Endodermal cell (in vitro differentiated cells): Measurements from ENCODE around the gene GRB14. TPM values are rescaled to one million over a fixed set of nuclear protein-coding genes. Genes with fewer than 3 reads are reported as not detected.

Experiments used
- DNase-seq: peaks from one replicate; pipeline ENCODE4 v3.0.0-alpha.2; 2017
- H3K27ac ChIP-seq: 2 replicates; pipeline ENCODE4 v1.5.1; 2013; ENCODE audit warnings: mild to moderate bottlenecking, low read depth, low read length, moderate library complexity
- H3K27me3 ChIP-seq: 2 replicates; pipeline ENCODE4 v1.6.1; 2013; ENCODE audit warnings: mild to moderate bottlenecking, low read length, moderate library complexity; ENCODE audit not compliant: insufficient read depth, control insufficient read depth, poor library complexity, severe bottlenecking
- H3K36me3 ChIP-seq: 2 replicates; pipeline ENCODE4 v1.7.0; 2013; ENCODE audit warnings: mild to moderate bottlenecking, low read length, moderate library complexity; ENCODE audit not compliant: control insufficient read depth, insufficient read depth
- H3K4me1 ChIP-seq: one replicate; pipeline ENCODE4 v1.7.0; 2013; ENCODE audit warnings: low read length; ENCODE audit not compliant: control insufficient read depth, insufficient read depth
- H3K4me3 ChIP-seq: 2 replicates; pipeline ENCODE4 v1.5.1; 2013; ENCODE audit warnings: mild to moderate bottlenecking, low read length, moderate library complexity
- H3K9ac ChIP-seq: 2 replicates; pipeline ENCODE4 v1.6.1; 2013; ENCODE audit warnings: mild to moderate bottlenecking, low read length, moderate library complexity; ENCODE audit not compliant: poor library complexity, severe bottlenecking; ENCODE audit errors: extremely low read depth
- H3K9me3 ChIP-seq: 2 replicates; pipeline ENCODE4 v1.6.1; 2013; ENCODE audit warnings: mild to moderate bottlenecking, low read length, moderate library complexity; ENCODE audit not compliant: control insufficient read depth
- H3K27ac Mint-ChIP-seq: 2 replicates; pipeline ENCODE4 v1.8.0; 2020; ENCODE audit warnings: mixed read lengths
- H3K27me3 Mint-ChIP-seq: 2 replicates; pipeline ENCODE4 v1.8.0; 2021; ENCODE audit warnings: mild to moderate bottlenecking, mixed read lengths; ENCODE audit not compliant: insufficient read depth
- H3K36me3 Mint-ChIP-seq: 2 replicates; pipeline ENCODE4 v1.8.0; 2020; ENCODE audit warnings: low read depth, mixed read lengths
- H3K4me1 Mint-ChIP-seq: 2 replicates; pipeline ENCODE4 v1.8.0; 2020; ENCODE audit warnings: mixed read lengths
- H3K4me3 Mint-ChIP-seq: 2 replicates; pipeline ENCODE4 v1.8.0; 2020; ENCODE audit warnings: mild to moderate bottlenecking, moderate library complexity, mixed read lengths
- H3K9me3 Mint-ChIP-seq: 2 replicates; pipeline ENCODE4 v1.8.0; 2020; ENCODE audit warnings: mild to moderate bottlenecking, mixed read lengths
- CTCF ChIP-seq: fragments of 200-600 bp; sonication (generic); conservative IDR thresholded peaks from 2 replicates; pipeline ENCODE4 v1.5.0; 2021; ENCODE audit warnings: antibody characterized with exemption, mild to moderate bottlenecking
- WGBS, 2 experiments: methylation state at CpG; one replicate each; pipeline versions ENCODE4 v1.1.5 to v1.1.7; 2013; ENCODE audit warnings: missing lambda C conversion rate in 2 of 2, mixed read lengths in 1 of 2; ENCODE audit not compliant: insufficient coverage in 1 of 2, insufficient read length in 1 of 2; 5-methylcytosine and 5-hydroxymethylcytosine counted together
- total RNA-seq, 2 donors: library from RNA; stranded (reverse); fragmentation: NEBNext Ultra II Directional in 1 of 2; extraction: Animal tissue kit (Norgen Biotek cat#: 25700) in 1 of 2; gene quantifications; 2 replicates in 1 of 2; 3 replicates in 1 of 2; pipeline ENCODE4 v1.2.1, GENCODE V29; 2021

Gene GRB14
- total RNA-seq, 2 donors from 2014 or later: 16.5 to 21.4 TPM

GRCh38 chr2:164621764-164622105, 453 bp upstream of the GRB14 start:
- WGBS, 2 experiments: 4% methylated on average over 13 of the region's 13 CpGs; no CpG with 5 or more reads in 1 of the 2 experiments
- H3K27me3 Mint-ChIP-seq: peaks cover 2% of the 10 kb centered on the region
- TF ChIP-seq CTCF: no peak
- no peaks in the 10 kb centered on the region for H3K4me1 ChIP-seq
- H3K36me3 ChIP-seq: no peaks in the 10 kb centered on the region
- peak overlapping the region; percentile 76 for H3K4me3 Mint-ChIP-seq
- no peaks in the 10 kb centered on the region for H3K27me3 ChIP-seq
- peak; percentile 78 for DNase-seq
- H3K9me3 ChIP-seq: no peaks in the 10 kb centered on the region
- H3K9ac ChIP-seq: peak overlapping the region; percentile 3
- H3K27ac ChIP-seq: no peak overlapping the region
- peaks cover 12% of the 10 kb centered on the region for H3K36me3 Mint-ChIP-seq
- no peaks in the 10 kb centered on the region for H3K9me3 Mint-ChIP-seq
- peak overlapping the region; percentile 79 for H3K4me3 ChIP-seq
- peak overlapping the region; percentile 89 for H3K27ac Mint-ChIP-seq
- peaks cover 22% of the 10 kb centered on the region for H3K4me1 Mint-ChIP-seq

GRCh38 chr2:164620457-164620856, 825 bp downstream of the GRB14 start:
- Histone ChIP-seq H3K9ac (peak overlapping the region; percentile 58), H3K27me3 (no peaks in the 10 kb centered on the region), H3K36me3 (no peaks in the 10 kb centered on the region), H3K4me1 (no peaks in the 10 kb centered on the region), H3K27ac (no peak overlapping the region), H3K9me3 (no peaks in the 10 kb centered on the region), H3K4me3 (peak overlapping the region; percentile 79)
- no peak for DNase-seq
- Mint-ChIP-seq H3K9me3 (no peaks in the 10 kb centered on the region), H3K27me3 (peaks cover 2% of the 10 kb centered on the region), H3K27ac (no peak overlapping the region), H3K4me3 (peak overlapping the region; percentile 76), H3K4me1 (peaks cover 22% of the 10 kb centered on the region), H3K36me3 (peaks cover 12% of the 10 kb centered on the region)
- 11 to 33% methylated on average over 3 to 7 of the region's 7 CpGs for WGBS, 2 experiments
- no peak for TF ChIP-seq CTCF

DNA sequence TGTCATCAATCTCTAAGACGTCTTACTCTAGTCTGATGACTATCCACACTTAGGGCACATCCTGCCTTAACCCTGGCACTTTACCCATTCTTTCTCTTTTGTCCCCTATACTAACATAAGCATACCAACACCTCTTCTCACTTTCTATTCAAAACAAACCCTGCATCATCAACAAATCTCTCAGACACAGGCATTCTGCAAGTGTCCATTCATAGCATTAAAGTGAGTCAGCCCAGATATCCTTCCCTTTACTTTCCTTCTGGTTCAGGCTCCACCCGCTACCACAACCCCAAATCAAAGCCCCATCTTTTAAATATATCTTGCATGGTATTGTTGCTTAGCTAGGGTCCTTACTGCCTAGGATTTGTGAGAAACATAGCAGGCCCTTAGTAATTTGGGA, 3.8 kb downstream of the GRB14 start:
- Mint-ChIP-seq H3K4me1 (peaks cover 7% of the 10 kb centered on the region), H3K4me3 (no peak overlapping the region), H3K9me3 (no peaks in the 10 kb centered on the region), H3K36me3 (peaks cover 12% of the 10 kb centered on the region), H3K27me3 (peaks cover 2% of the 10 kb centered on the region), H3K27ac (no peak overlapping the region)
- TF ChIP-seq CTCF: no peak
- H3K9ac ChIP-seq: no peak overlapping the region
- H3K9me3 ChIP-seq: no peaks in the 10 kb centered on the region
- H3K4me3 ChIP-seq: no peak overlapping the region
- no peaks in the 10 kb centered on the region for H3K36me3 ChIP-seq
- no peak for DNase-seq
- H3K27ac ChIP-seq: no peak overlapping the region
- no peaks in the 10 kb centered on the region for H3K27me3 ChIP-seq
- no peaks in the 10 kb centered on the region for H3K4me1 ChIP-seq
- 83 to 88% methylated on average over 1 to 2 of the region's 2 CpGs for WGBS, 2 experiments
